GM18511 (cell line): ENCODE data around the gene TMEM121.

Experiments used
- ATAC-seq: cut with Tn5 transposase; IDR thresholded peaks from one replicate; pipeline ENCODE4 v1.9.1; 2021; ENCODE audit warnings: mild to moderate bottlenecking, moderate library complexity; ENCODE audit not compliant: unreplicated experiment

Gene TMEM121

DNA sequence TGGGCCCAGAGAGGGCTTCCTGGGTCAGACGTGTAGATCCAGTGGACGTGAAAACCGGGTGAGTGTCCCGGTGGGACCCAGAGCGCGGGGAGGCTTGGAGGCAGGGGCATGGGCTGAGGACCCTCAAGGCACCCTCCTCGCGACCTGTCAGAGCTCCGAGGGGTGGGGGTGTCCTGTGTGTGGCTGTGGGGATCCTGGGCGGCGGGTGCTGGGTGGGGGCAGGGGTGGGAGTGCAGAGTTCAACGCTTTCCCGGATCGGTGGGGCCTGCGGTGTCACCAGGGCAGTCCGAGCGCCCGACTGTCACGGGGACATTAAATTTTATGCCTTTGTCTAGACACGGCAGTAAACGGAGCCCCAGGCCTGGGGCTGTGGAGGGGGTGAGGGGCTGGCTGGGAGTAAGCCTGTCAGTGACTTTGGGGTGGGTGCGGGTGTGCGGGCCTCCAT, 1.0 kb downstream of the TMEM121 start:
- no peak for ATAC-seq

DNA sequence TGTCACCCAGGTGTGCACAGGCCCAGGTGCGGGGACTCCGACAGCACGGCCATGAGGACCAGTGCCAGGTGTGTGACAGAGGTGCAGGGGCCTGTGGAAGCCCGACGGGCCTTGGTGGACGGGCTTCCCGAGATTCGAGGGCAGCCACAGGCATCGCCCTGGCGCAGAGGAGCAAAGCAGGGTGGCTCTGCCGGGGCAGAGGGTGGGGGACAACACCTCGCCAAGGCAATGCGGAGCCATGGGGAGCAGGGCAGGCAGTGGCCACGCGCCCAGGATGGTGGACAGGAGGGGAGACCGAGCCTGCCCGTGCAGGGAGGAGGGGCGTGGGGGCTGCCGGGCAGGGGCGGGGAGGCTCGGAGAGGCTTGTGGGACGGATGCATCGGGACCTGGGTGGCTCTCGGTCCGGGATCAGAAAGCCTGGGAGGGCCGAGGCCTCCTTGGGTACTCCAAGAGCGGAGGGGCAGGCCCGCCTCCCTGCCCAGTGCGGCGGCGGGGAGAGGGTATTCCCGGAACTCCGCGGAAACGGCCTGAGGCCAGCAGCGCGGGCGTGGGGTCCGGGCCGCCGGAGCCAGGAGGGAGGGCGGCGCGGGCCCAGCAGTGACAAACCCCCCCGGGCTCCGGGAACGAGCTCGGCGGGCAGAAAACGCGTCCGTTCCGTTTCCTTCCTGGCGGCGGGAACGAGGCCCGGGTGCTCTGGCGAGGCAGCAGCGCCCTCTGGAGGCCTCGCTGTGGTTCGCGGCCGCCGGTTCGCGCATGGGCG, 1.6 kb downstream of the TMEM121 start:
- ATAC-seq = no peak

DNA sequence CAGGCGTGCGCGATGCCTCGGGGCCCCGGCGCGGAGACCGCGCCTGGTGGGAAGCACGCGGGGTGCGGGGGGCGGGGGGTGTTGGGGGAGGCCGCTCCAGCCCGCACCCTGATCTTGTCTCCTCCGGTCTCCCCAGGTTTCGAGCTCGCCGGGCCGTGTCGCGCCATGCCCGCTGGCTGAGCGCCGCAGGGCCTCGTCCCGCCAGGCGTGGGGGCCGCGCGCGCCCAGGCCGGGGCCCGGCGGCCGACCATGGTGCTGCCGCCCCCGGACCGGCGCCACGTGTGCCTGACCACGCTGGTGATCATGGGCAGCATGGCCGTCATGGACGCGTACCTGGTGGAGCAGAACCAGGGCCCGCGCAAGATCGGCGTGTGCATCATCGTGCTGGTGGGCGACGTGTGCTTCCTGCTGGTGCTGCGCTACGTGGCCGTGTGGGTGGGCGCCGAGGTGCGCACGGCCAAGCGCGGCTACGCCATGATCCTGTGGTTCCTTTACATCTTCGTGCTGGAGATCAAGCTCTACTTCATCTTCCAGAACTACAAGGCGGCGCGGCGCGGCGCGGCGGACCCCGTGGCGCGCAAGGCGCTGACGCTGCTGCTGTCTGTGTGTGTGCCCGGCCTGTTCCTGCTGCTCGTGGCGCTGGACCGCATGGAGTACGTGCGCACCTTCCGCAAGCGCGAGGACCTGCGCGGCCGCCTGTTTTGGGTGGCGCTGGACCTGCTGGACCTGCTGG, 2.4 kb downstream of the TMEM121 start:
- ATAC-seq = no peak

DNA sequence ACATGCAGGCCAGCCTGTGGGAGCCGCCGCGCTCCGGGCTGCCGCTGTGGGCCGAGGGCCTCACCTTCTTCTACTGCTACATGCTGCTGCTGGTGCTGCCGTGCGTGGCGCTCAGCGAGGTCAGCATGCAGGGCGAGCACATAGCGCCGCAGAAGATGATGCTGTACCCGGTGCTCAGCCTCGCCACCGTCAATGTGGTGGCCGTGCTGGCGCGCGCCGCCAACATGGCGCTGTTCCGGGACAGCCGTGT, 2.9 kb downstream of the TMEM121 start:
- ATAC-seq = no peak

DNA sequence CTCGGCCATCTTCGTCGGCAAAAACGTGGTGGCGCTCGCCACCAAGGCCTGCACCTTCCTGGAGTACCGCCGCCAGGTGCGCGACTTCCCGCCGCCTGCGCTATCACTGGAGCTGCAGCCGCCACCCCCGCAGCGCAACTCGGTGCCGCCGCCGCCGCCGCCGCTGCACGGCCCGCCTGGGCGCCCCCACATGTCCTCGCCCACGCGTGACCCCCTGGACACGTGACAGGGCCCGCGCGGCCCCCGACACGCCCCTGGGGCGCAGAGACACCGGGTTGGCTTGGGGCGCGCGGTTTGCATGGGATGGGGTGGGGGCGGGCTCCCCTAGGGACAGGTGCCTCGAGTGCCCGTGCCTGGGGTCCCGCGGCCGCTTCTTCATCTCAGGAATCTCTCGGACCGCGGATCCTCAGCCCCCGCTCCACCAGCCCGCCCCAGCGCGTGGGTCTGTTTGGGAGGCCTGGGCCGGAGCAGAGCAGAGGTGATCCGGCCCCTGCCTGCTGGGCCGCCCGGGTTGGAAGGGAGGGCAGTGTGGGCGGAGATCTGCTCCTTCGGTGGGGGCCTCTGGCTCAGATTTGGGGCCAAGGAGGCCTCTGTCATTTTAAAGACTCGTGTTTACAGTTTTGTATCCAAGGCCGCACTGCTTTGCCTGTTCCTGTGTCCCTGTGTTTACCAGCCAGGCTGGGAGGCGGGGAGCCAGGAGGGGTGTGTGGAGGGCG, 3.3 kb downstream of the TMEM121 start:
- ATAC-seq = no peak

DNA sequence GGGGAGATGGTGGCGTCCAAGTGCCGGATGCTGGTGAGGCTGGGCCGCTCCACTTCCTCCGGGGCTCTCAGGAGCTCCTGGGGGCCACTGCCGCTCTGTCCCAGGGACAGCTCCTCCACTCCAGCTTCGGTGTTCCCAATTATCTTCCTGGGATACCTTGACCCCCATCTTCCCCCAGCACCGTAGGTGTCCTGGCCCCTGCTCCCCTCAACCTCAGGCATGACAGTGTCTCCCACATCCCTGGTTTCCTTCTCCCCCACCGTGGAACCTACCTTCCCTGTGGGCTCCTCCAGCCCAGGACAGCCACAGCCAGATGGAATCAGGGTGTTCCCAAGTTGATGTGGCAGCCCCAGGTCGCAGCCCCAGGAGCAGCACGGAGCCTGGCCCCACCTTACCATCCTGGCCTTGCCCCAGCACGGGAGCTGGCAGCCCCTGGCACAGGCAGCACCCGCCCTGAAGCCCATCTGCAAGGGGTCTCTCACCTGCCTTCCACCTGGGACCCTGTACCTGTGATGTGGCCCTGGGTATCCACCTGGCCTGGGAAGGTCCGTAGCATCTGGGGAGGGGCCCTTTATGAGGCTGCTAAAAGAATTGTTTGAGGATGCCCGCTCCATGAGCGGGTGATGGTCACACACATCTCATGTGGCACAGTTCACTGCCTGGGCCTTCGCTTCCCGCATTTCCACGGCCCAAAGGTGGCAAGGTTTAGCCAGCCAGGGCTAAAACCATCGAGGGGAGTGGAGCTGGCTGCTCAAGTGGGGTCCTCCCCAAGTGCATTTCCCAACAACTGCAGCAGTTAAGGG, 4.1 kb downstream of the TMEM121 start:
- no peak for ATAC-seq

DNA sequence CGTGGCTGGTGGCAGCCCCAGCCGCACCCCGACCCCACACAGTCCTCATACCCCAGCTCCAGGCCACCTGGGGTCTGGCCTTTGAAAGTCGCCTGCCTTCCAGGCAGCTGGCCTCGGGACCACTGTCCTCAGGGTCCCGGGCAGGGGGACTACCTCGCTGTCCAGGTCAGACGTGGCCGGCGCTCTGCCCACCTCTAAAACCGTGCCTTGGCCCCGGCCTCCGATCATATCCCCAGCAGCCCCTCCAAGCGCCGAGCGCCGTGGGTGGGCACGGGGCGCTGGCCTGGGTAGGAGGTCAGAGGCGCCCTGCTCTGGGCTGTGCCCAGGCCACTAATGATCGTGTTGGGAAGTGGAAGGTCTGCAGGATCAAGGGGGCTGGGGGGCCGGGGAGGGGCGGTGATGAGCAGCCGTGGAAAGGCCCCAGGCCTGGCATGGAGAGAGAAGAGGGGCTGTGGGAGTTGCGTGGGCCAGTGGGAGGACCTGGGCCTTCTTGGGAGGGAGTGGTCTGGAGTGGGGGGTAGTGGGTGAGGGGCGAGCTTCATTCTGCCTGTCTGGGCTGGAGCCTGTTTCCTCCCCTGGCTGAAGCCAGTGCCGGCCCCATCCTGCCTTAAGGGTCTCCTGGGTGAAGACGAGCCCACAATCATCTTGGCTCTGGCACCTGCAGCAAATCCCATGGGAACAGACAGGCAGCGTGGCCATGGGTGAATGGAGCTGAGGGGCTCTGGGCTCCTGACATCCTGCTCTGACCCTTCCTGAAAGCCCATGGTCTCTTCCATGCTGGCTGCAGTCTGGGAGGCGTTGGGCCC, 4.9 kb downstream of the TMEM121 start:
- no peak for ATAC-seq

DNA sequence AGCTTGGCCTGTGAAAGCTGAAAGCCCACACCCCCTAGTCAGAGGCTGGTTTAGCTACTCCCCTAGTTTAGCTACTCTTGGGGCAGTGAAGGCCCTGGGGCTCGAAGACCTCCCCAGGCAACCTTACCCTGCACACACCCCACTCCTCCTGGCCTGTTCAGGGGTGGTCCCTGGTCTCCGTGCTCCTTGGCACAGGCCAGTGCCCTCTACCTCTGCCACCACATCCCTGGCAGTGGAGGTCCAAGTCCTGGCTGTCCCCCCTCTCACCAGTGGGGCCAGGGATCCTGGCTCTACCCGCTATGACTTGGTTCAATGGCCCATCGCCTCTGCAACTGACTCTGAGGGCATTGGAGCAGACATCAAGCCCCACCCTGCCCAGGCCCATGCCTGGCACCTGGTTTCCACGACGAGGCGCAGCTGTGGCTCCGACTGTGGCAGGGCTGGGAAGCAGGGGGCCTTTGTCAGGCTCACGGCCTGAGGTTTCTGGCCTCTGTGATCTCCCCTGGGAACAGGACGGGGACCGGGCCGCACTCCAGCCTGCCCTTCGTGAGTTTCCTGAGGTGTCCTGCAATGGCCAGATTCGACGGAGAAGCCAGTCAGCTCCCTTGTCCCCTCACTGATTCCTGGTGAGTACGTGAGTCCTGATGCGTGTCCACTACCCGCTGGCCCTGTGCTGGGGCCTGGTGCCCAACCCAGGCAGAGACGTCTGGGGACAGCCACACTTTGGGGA, 5.7 kb downstream of the TMEM121 start:
- no peak for ATAC-seq

DNA sequence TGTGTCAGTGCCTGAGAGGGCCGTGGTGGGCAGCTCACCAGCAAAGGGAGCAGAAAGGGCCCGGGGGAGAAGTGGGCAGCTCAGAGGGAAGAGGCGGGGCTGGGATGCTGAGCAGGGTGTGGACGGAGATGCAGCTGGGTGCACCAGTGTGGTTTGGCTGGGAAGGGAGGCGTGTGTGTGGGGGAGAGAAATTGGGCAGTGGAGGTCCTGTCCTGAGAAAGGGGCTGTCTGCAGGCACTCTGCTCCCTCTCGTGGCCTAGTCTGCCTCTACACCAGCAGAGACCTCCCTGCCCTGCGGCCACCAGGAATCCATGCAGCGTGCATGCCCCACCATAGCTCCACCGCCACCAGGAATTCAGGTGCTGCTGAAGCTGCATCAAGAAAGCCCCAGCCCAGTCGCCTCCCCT, 6.4 kb downstream of the TMEM121 start:
- no peak for ATAC-seq

DNA sequence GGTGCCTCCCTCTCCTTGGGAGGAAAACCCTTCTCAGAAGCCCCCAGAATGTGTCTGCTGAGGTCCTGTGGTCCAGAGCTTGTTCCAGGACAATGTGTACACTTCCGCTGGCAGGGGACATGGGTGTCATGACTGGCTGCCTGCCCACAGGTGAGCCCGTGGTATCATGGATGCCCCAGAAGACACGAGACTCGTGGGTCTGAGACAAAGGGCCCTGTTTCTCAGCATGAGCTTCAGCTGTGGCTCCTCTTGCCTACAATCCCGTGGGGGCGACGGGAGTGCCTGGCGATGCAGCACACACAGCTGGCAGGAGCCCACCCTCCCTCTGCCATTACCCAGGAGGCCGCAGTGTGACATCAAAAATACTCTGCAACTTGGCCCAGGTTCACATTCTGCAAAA, 7.0 kb downstream of the TMEM121 start:
- no peak for ATAC-seq

DNA sequence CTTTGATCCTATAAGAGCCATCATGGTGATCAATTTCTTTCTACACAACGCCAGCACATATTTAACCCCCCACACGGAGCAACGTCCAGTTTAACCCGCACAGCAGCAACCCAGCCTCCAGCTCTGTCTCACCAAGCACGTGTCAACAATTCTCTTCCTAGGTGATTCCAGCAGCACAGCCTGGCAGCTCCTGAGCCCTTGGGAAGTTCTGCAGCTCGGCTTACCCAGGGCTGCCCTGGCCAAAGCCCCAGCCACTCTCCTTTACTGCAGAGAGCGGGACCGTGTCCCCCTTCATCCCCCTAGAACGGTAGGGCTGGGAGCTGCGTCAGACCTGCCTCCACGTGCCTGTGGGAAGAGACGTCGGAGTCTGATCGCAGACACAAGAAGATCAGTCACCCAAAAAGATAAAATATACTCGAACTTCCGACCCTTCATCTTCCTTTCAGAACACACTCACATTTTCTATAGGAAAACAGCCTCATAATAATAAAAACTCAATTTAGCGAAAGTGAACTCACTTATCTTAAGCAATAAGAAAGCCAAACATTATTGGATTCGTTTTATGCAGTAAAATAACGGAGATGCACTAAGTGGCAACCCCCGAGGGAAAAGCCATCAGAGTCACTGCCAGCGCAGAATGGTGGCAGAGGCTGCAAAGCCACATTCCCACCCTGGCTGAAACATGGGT, 7.6 kb downstream of the TMEM121 start:
- no peak for ATAC-seq

DNA sequence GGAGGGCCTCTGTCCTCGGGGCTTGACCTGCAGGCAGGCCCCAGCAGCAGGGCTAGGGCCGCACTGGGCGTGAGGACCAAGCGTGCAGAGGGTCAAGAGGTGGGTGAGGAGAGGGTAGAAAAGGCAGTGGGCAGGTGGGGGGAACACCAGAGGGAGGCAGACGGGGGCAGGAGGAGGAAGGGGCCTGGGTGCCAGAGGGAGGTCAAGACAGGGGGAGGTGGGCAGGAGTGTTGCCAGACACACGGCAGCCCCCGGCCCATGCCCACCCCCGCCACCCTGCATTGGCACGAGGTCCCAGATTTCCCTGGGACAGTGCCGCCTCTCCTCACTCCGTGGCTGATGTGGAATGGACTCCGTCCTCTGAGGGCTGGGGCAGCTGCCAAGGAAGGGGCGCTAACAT, 8.2 kb downstream of the TMEM121 start:
- ATAC-seq = no peak

DNA sequence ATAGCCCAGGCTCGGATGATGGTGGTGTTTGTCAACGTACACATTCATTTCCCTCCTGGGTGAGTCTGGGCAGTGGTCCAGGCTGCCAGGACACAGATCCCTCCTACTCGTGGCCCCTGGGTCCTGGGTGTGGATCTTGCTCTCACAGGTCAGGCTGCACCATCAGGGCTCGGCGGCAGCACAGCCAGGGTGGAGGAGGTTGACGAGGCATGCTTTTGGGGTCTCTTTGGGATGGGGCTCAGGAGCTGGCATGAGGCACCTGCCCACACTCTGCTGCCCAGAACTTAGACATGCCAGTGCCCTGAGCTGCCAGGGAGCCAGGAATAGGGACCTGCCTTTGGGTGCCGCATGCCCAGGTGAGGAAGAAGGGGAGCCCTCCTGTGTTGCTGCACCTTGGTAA, 9.7 kb downstream of the TMEM121 start:
- ATAC-seq = no peak

DNA sequence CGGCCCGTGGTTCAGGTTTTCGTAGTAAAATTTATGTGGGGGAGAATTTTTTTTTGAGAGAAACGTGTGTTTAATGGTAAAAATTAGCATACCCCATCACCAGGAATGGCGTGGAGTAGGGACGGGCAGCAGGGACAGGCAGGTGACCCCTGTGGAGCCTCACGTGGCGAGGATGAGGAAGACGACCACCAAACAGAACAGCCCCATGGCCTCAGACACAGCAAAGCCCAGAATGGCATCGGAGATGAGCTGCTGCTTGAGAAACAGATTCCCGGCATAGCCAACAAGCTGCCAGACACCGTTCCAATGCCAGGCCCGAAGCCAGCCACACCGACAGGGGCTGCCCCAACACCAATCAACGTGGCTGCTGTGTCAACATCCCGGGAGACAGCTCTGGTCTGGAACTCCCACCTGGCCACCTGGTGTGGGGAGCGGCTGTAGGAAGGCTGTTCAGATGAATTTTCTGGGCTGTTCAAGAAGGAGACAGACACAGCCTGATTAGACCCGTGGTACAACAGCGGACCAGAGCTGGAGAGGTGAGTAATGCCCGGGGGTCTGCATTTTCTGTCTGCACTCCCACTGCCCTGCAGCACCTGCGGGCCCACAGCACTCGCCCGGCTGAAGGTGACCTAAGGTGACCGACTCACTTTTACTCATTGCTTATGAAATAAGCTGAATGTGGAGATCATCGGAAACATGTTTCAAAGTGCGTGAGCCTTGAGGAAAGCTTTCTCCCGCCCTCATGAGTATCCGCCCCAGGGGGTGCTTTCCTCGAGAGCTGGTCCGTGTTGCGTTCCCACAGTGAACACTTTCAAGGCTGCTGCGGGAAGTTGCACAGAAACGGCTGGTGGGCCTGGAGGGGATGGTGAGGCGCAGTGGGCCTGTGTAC, 10.6 kb downstream of the TMEM121 start:
- no peak for ATAC-seq

DNA sequence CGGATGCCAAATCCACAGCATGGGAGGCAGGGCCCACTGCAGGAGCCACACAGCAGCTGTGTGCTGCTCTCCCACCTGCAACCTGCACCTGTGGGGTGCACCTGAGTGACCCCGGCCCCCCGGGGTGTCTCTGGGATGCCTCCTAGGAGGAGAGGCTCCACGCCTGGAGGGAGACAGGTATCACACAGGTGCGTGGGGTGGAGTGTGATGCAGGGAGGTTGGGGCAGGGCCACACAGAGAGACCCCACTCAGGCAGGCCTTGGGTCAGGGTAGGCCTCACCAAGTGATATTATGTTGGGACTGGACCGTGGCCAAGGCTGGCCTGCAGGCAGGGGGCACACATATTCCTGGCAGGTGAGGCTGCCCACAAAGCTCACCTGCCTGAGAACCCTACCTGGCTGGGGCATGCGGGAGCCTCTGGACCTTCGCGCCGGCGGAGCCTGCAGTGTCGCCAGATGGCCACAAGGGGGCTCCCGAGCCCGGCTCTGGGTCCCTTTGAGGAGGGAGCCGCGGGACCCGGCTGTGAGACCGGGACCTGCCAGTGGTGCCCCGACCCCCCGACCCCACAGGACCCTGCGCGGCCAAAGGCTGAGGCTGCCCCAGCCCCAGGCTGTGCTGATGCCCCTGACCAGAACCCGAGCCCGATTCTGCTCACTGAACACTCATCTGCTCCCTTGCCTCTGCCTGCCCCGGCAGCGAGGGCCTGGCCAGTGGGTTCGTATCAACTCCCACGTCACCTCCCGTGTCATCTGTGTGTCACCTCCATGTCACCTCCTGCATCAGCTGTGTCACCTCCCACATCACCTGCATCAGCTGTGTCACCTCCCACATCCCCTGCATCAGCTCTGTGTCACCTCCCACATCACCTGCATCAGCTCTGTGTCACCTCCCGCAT, 11.4 kb downstream of the TMEM121 start:
- ATAC-seq = no peak

DNA sequence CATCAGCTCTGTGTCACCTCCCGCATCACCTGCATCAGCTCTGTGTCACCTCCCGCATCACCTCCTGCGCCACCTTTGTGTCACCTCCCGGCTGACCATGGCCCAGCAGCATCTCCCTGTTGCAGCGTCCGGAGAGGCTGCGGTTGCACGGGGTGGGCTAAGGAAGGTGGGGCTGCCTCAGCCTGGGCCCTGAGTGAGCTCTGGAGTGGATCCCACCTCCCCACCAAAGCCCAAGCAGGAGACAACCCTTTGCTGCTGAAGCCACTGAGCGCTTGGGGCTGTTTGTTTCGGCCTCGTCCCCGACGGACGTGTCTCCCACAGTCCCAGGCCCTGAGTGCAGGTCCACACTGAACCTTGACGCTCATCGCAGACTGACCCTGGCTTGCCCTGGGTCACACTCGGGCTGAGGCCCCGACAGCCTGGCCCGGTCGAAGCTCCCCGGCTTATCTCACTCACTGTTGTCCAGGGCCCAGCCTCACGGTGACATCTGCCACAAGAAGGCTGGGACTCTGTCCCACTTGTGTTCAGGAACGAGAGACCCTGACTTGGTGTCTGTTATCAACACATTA, 12.2 kb downstream of the TMEM121 start:
- no peak for ATAC-seq

DNA sequence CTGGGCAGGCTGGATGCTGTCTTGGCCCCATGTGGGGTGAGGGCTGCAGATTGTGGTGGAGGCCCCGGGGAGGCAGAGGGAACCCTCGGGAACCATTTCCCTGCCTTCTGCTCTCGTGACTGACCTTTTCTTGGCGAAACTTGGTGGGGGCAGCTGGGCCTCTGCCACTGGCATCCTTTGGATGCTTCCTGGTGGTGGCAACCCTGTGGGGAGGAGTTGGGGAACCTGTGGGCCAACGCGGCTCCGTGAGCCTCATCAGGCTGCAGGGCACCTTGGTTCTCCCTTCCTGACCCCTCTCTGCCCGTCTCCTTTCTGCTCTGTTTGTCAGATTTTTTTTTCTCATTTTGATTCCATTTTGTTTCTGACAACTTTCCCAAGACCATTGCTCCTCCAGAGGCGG, 14.4 kb downstream of the TMEM121 start:
- ATAC-seq = no peak
